Activated effector memory CD4-positive, alpha-beta T cell treated with anti-CD3 and anti-CD28 coated beads, Interleukin-2, amount 50 U/mL, for 16 hours (primary cell): Measurements from ENCODE around the gene CHM.
"Not testable (repeated sequence)": the region's sequence is repeated elsewhere in the genome, so short reads cannot be mapped to it uniquely, and the experiment has no call there.

Experiments used
- DNase-seq: peaks from one replicate; pipeline ENCODE4 v3.0.0-alpha.2; 2020

The CHM gene

GRCh38 chrX:86047174-86047935 lies at the start of gene CHM:
CHM (minus strand) TSS chrX:86047558; CDS start chrX:86047532, 26 bp downstream.
- DNase-seq, result peak; percentile 81

- DNase-seq, result no peak
These were observed 31.3 kb upstream of the CHM start for GRCh38 chrX:86078650-86079049.

GRCh38 chrX:86066998-86067397 lies 19.6 kb upstream of the CHM start:
- no peak for DNase-seq

- no peak for DNase-seq
These were observed 14.0 kb upstream of the CHM start for GRCh38 chrX:86061407-86061806.

- no peak for DNase-seq
These were observed 4.4 kb upstream of the CHM start for GRCh38 chrX:86051741-86052140.

- no peak for DNase-seq
These were observed 550 bp upstream of the CHM start for GRCh38 chrX:86047936-86048280.

GRCh38 chrX:86044216-86044615 lies 3.1 kb downstream of the CHM start:
- DNase-seq, result no peak

- no peak for DNase-seq
These were observed 7.5 kb downstream of the CHM start for GRCh38 chrX:86039625-86040568.

- no peak for DNase-seq
These were observed 14.0 kb downstream of the CHM start for GRCh38 chrX:86033385-86033784.

GRCh38 chrX:86028681-86029080 lies 18.7 kb downstream of the CHM start:
- DNase-seq, result no peak

GRCh38 chrX:86023811-86024210 lies 23.5 kb downstream of the CHM start:
- DNase-seq, result no peak

GRCh38 chrX:86021652-86022289 lies 25.6 kb downstream of the CHM start:
- DNase-seq, result no peak

- DNase-seq, result no peak
These were observed 31.2 kb downstream of the CHM start for GRCh38 chrX:86016139-86016538.

GRCh38 chrX:86014959-86015358 lies 32.4 kb downstream of the CHM start:
- peak; percentile 65 for DNase-seq

GRCh38 chrX:86014421-86014820 lies 32.9 kb downstream of the CHM start:
- no peak for DNase-seq

GRCh38 chrX:86013792-86014191 lies 33.6 kb downstream of the CHM start:
- no peak for DNase-seq

- no peak for DNase-seq
These were observed 35.2 kb downstream of the CHM start for GRCh38 chrX:86012188-86012587.

- DNase-seq, result not testable (repeated sequence)
These were observed 37.6 kb downstream of the CHM start for GRCh38 chrX:86009803-86010202.

- DNase-seq, result not testable (repeated sequence)
These were observed 39.5 kb downstream of the CHM start for GRCh38 chrX:86007891-86008290.

GRCh38 chrX:86002076-86002896 lies 45.1 kb downstream of the CHM start:
- DNase-seq, result peak; percentile 62

- DNase-seq, result no peak
These were observed 48.4 kb downstream of the CHM start for GRCh38 chrX:85998954-85999353.

- no peak for DNase-seq
These were observed 50.8 kb downstream of the CHM start for GRCh38 chrX:85996555-85996954.

GRCh38 chrX:85995641-85996040 lies 51.7 kb downstream of the CHM start:
- DNase-seq, result no peak
